ENCODE measurements around the gene STAC. TPM values are rescaled to one million over a fixed set of nuclear protein-coding genes. Genes with fewer than 3 reads are reported as not detected.

The STAC gene
- total and polyA plus RNA-seq, 4 donors, result 0.21 to 0.56 (median 0.39) TPM

DNA sequence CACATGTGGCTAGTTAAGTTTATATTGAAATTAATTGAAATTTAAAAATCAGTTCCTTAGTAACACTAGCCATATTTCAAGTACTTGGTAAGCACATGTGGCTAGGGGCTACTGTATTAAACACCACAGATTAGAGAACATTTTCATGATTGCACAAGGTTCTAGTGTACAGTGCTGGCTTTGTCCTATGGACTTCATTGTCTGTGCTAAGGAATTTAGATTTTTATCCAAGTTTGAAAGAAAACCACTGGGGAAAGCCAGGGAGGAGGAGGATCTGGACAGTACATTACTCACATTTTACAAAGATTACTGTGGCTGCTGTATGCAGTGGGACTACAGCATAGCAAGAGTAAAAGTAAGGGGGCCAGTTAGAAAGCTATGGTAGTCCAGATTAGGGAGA lies 13.9 kb downstream of the STAC start:
- Histone ChIP-seq H3K4me3 (ENCODE audit: low read depth in 1 of 3, low read length in 3 of 3) (no peak overlapping the region), H3K9me3 (ENCODE audit: control insufficient read depth in 4 of 4, low read length in 3 of 4) (no peaks in the 10 kb centered on the region), H3K9ac (ENCODE audit: low read depth in 1 of 2, low read length in 2 of 2) (no peak overlapping the region), H3K27me3 (ENCODE audit: control insufficient read depth in 4 of 4, insufficient read depth in 4 of 4, low read length in 3 of 4) (no peaks in the 10 kb centered on the region), H3K27ac (ENCODE audit: low read depth in 1 of 2, low read length in 2 of 2) (no peak overlapping the region), H3K36me3 (ENCODE audit: control insufficient read depth in 4 of 4, insufficient read depth in 3 of 4, low read depth in 1 of 4, low read length in 3 of 4) (no peaks in the 10 kb centered on the region), H3K4me1 (ENCODE audit: control insufficient read depth in 4 of 4, insufficient read depth in 4 of 4, low read length in 3 of 4) (no peaks in the 10 kb centered on the region)
- no peak for TF ChIP-seq EGR1 (IDR thresholded peaks at IDR 0.05; ENCODE audit: low read depth in 2 of 2)
- no peak for TF ChIP-seq FOXA2 (IDR thresholded peaks at IDR 0.05)
- TF ChIP-seq JUND (IDR thresholded peaks at IDR 0.05), result no peak
- no peak for TF ChIP-seq GABPA (IDR thresholded peaks at IDR 0.05 in 1 of 2, conservative IDR thresholded peaks at IDR 0.05 in 1 of 2)
- TF ChIP-seq, protein P1, sequence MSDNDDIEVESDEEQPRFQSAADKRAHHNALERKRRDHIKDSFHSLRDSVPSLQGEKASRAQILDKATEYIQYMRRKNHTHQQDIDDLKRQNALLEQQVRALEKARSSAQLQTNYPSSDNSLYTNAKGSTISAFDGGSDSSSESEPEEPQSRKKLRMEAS (IDR thresholded peaks at IDR 0.05), result no peak
- TF ChIP-seq HNF4A (conservative IDR thresholded peaks at IDR 0.05), result no peak
- no peak for TF ChIP-seq RAD21 (IDR thresholded peaks at IDR 0.05)
- TF ChIP-seq NR2F2 (IDR thresholded peaks at IDR 0.05), result no peak
- no peak for TF ChIP-seq YY1 (IDR thresholded peaks at IDR 0.05)
- TF ChIP-seq, protein P2, sequence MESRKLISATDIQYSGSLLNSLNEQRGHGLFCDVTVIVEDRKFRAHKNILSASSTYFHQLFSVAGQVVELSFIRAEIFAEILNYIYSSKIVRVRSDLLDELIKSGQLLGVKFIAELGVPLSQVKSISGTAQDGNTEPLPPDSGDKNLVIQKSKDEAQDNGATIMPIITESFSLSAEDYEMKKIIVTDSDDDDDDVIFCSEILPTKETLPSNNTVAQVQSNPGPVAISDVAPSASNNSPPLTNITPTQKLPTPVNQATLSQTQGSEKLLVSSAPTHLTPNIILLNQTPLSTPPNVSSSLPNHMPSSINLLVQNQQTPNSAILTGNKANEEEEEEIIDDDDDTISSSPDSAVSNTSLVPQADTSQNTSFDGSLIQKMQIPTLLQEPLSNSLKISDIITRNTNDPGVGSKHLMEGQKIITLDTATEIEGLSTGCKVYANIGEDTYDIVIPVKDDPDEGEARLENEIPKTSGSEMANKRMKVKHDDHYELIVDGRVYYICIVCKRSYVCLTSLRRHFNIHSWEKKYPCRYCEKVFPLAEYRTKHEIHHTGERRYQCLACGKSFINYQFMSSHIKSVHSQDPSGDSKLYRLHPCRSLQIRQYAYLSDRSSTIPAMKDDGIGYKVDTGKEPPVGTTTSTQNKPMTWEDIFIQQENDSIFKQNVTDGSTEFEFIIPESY (IDR thresholded peaks at IDR 0.05), result no peak
- no peak for TF ChIP-seq TAF1 (conservative IDR thresholded peaks at IDR 0.05)
- TF ChIP-seq RXRA (IDR thresholded peaks at IDR 0.05), result no peak
- no peak for TF ChIP-seq HNF4G (IDR thresholded peaks at IDR 0.05)
- TF ChIP-seq, protein P3, sequence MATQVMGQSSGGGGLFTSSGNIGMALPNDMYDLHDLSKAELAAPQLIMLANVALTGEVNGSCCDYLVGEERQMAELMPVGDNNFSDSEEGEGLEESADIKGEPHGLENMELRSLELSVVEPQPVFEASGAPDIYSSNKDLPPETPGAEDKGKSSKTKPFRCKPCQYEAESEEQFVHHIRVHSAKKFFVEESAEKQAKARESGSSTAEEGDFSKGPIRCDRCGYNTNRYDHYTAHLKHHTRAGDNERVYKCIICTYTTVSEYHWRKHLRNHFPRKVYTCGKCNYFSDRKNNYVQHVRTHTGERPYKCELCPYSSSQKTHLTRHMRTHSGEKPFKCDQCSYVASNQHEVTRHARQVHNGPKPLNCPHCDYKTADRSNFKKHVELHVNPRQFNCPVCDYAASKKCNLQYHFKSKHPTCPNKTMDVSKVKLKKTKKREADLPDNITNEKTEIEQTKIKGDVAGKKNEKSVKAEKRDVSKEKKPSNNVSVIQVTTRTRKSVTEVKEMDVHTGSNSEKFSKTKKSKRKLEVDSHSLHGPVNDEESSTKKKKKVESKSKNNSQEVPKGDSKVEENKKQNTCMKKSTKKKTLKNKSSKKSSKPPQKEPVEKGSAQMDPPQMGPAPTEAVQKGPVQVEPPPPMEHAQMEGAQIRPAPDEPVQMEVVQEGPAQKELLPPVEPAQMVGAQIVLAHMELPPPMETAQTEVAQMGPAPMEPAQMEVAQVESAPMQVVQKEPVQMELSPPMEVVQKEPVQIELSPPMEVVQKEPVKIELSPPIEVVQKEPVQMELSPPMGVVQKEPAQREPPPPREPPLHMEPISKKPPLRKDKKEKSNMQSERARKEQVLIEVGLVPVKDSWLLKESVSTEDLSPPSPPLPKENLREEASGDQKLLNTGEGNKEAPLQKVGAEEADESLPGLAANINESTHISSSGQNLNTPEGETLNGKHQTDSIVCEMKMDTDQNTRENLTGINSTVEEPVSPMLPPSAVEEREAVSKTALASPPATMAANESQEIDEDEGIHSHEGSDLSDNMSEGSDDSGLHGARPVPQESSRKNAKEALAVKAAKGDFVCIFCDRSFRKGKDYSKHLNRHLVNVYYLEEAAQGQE (IDR thresholded peaks at IDR 0.05), result no peak
- TF ChIP-seq FOXA1 (IDR thresholded peaks at IDR 0.05), result no peak
- TF ChIP-seq SP1 (IDR thresholded peaks at IDR 0.05), result no peak
- DNase-seq (ENCODE audit: low spot score), result no peak

DNA sequence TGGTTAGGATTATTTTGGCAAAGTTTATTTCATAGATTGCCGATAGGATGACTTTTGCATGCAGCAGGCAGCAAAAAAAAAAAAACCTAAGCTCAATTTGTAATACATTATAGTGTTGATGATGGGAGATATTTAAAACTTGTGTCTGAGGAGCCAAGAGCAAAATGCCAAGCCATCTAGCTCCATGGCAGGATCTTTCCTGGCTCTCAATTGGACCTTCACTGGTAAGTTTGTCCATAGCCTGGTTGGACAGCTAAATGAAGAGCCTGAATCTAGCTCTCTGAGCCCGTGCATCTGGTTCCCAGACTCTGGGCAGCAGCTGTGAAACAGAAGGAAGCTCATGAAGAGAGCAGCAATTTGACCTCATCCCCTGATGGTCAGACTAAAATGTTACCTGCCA lies 17.5 kb downstream of the STAC start:
- Histone ChIP-seq H3K4me3 (ENCODE audit: low read depth in 1 of 3, low read length in 3 of 3) (no peak overlapping the region), H3K9me3 (ENCODE audit: control insufficient read depth in 4 of 4, low read length in 3 of 4) (no peaks in the 10 kb centered on the region), H3K36me3 (ENCODE audit: control insufficient read depth in 4 of 4, insufficient read depth in 3 of 4, low read depth in 1 of 4, low read length in 3 of 4) (no peaks in the 10 kb centered on the region), H3K27me3 (ENCODE audit: control insufficient read depth in 4 of 4, insufficient read depth in 4 of 4, low read length in 3 of 4) (peaks cover 0 to 2% (median 0%) of the 10 kb centered on the region in 4 donors), H3K27ac (ENCODE audit: low read depth in 1 of 2, low read length in 2 of 2) (no peak overlapping the region), H3K9ac (ENCODE audit: low read depth in 1 of 2, low read length in 2 of 2) (no peak overlapping the region), H3K4me1 (ENCODE audit: control insufficient read depth in 4 of 4, insufficient read depth in 4 of 4, low read length in 3 of 4) (no peaks in the 10 kb centered on the region)
- DNase-seq (ENCODE audit: low spot score), result no peak
- TF ChIP-seq, protein P4, sequence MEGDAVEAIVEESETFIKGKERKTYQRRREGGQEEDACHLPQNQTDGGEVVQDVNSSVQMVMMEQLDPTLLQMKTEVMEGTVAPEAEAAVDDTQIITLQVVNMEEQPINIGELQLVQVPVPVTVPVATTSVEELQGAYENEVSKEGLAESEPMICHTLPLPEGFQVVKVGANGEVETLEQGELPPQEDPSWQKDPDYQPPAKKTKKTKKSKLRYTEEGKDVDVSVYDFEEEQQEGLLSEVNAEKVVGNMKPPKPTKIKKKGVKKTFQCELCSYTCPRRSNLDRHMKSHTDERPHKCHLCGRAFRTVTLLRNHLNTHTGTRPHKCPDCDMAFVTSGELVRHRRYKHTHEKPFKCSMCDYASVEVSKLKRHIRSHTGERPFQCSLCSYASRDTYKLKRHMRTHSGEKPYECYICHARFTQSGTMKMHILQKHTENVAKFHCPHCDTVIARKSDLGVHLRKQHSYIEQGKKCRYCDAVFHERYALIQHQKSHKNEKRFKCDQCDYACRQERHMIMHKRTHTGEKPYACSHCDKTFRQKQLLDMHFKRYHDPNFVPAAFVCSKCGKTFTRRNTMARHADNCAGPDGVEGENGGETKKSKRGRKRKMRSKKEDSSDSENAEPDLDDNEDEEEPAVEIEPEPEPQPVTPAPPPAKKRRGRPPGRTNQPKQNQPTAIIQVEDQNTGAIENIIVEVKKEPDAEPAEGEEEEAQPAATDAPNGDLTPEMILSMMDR (IDR thresholded peaks at IDR 0.05; ENCODE audit: low read depth, low read length, missing input control), result no peak
- WGBS, result 70% methylated on average over 2 of the region's 2 CpGs
